Activated CD4-positive, CD25-positive, alpha-beta regulatory T cell (primary cell): Measurements from ENCODE around the gene ABCF1.
"Not testable (repeated sequence)": the region's sequence is repeated elsewhere in the genome, so short reads cannot be mapped to it uniquely, and the experiment has no call there.

Experiments
- DNase-seq, 4 experiments: peaks; one replicate each; lab custom pipeline; 2025; lab: John Stamatoyannopoulos, UW

ABCF1 gene

GRCh38 chr6:30571075-30571761 lies at the start of gene ABCF1:
Gene ABCF1 (plus strand): TSS chr6:30571442. CDS start chr6:30571488, 46 bp downstream.
- DNase-seq = peak; percentile 98 to 99 (median 99)

- DNase-seq = not testable (repeated sequence)
Observed at GRCh38 chr6:30521952-30522351, 49.3 kb upstream of the ABCF1 start.

GRCh38 chr6:30526444-30526843 lies 44.8 kb upstream of the ABCF1 start:
- DNase-seq = not testable (repeated sequence)

DNA sequence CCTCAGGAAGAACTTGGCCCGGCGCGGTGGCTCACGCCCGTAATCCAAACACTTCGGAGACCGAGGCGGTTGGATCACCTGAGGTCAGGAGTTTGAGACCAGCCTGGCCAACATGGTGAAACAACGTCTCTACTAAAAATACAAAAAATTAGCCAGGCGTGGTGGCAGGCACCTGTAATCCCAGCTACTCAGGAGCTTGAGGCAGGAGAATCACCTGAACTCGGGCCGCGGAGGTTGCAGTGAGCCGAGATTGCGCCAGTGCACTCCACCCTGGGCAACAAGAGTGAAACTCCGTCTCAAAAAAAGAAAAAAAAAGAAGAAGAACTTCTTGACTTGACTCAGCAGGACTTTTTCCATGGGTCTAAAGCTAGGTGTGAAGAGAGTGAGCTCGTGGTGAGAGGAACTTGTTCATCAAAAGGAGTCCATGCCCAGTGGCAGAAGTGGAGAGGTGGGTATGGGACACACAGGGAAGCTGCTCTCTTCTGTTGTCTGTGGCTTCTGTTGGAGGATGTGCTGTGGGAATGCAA lies 41.8 kb upstream of the ABCF1 start:
- peak in 1 of 4 experiments; percentile 19 for DNase-seq

GRCh38 chr6:30530014-30530413 lies 41.2 kb upstream of the ABCF1 start:
- no peak for DNase-seq

GRCh38 chr6:30533460-30534294 lies 37.6 kb upstream of the ABCF1 start:
- DNase-seq = no peak

DNA sequence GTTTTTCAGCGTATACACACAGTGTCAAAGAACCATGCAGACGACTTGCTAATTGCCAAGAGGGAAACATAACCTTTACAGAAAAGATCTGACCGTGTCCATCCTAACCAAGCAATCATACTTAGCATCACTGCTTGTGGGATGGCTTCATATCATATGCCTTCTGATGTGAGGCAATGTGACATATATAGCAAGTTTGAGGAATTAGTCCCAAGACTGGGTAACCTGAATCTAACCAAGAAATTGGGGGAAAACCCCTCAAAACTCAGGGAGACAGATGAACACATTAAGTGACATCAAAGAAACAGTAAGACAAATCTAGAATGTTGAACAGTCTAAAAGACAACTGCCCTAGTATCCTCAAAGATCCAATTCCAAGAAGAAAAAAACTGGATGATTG lies 33.3 kb upstream of the ABCF1 start:
- no peak for DNase-seq

DNA sequence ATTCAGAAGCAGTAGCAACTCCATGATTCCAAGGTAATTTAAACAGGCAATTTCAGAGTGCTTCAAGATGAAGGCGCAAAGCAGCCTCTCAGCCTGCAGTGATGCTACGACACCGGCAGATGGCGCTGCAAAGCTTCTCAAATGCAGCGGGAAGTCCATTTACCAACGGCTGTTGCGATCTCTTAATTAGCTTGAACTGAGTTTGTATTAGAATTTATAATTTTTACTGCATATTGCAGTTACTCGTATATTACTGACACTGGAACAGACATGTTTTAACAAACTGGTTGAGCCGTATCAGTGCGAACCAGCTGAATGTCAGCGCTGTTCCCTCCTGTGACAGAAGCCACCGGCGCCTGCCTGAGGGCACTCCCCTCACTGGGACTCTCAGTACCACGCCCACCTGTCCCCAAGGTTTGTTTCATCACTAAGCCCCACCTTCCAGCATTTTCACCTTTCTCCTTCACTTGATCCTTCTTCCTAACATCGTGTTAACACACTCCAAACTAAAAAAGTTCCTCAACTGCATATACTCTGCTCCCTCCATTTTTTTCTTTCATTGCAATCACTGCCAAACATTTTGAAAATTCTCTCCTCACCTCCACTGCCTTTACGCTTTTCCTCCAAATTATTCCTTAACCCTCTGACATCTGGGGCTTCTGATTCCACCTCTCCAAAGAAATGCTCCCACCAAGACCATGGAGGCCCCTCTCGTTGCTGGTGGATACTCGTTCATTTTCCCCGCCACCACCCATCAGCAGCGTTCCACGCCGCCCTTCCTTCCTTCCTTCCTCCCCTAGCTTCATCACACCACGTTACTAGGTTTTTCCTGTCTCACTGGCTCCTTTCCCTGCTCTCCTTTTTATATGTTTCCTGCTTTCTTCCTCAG lies 29.5 kb upstream of the ABCF1 start:
- peak; percentile 49 to 68 (median 56) for DNase-seq

- no peak for DNase-seq
Observed at GRCh38 chr6:30542404-30542725, 28.9 kb upstream of the ABCF1 start.

- DNase-seq = no peak
Observed at GRCh38 chr6:30542915-30543314, 28.3 kb upstream of the ABCF1 start.

DNA sequence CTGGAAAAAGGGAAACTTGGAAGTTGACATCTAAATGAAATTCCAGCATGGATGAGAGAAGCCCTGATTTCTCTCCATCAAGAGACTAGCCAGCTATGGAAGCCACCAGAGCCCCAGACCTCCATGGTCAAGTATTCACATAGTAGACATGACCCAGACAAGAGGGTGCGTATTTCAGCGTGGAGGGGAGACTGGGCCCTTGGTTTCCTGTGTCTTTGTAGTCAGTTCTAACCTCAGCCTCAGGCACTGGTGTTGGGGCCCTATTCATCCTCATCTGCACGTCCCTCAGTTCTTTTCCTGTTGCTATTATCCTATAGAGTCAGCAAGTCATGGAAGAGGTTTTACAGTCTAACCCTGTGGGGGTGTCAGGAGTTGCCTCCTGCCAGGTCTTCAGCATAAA lies 27.4 kb upstream of the ABCF1 start:
- no peak for DNase-seq

GRCh38 chr6:30544666-30545272 lies 26.5 kb upstream of the ABCF1 start:
- DNase-seq = no peak

DNA sequence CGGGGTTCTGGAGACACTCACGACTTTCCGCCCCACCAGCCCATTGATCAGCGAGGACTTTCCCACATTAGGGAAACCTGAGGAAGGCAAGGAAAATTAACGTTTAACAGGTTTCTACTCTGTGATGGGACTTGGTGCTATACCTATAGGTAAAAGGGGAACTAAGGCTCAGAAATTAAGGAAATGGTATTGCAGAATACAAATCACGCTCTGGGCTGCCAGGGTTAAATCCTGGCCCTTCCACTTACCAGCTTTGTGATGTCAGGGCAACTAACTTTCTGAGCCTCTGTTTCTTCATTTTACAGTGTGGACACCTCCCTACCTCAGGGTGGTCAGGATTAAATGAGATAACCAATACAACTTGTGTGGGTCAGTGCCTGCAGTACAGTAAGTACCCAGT lies 23.8 kb upstream of the ABCF1 start:
- no peak for DNase-seq

DNA sequence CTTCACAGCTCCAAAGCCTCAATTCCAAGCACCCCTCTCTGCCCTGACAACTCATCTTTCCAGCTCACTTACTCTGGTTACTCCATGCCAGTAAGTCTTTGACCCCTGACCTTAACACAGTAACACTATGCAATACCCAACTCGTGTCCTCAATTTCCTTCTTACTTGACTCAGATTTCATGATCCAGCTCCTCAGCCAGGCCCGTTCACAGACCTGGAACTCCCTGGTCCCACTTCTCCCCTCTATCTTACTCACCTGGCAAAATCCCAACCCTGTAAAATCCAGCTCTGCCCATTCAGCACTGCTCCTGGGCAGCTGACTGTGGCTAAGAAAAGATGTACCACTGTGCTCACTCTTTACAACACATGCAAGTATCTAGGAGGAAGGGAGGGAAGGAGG lies 22.9 kb upstream of the ABCF1 start:
- DNase-seq = no peak

GRCh38 chr6:30554404-30554803 lies 16.8 kb upstream of the ABCF1 start:
- DNase-seq = no peak

- DNase-seq = no peak
Observed at GRCh38 chr6:30554962-30555815, 16.1 kb upstream of the ABCF1 start.

- peak in 1 of 4 experiments; percentile 31 for DNase-seq
Observed at GRCh38 chr6:30555816-30556065, 15.5 kb upstream of the ABCF1 start.

DNA sequence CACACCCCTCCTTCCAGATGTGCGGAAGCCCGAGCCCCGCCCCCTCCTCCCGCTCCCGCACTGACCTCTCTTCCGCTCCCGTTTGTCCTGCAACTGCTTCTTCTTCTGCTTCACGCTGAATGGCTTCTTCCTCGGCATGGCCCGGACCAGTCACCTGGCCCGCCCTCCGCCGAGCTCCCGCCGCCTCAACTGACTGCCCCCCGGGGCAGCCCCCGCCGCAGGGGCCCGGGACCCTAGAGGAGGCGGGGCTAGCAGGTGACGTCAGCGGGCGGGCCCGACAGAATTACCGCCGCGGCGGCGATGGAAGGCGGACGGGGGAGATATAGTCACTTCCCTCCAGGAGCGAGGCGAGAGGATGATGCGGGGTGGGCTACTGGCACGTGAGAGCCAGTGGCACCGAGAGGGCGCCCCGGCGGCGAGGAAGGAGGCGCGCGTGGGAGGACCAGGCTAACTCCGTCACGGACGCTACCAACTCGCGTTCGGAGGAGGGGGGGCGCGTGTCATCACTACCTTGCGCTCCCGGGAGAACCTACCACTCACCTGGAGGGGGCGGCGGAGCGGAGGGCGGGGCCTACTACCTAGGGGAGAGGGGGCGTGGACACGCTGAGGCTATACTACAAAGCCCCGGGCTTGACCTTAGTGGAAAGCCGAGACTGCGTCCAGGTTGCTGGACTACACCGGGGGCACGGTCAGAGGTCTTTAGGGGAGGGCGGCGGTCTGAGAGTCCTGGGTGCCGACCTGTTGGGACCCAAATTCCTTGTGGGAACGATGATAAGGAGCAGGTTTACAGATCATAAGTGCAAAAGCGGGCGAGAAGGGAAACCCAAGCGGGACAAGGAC lies 15.0 kb upstream of the ABCF1 start, which contains the start of gene GNL1:
Gene GNL1 (minus strand): TSS at position 424 of the 840 bp plus-strand sequence. CDS start 286 bp downstream, at position 138.
- DNase-seq = peak; percentile 97 to 99 (median 98)

DNA sequence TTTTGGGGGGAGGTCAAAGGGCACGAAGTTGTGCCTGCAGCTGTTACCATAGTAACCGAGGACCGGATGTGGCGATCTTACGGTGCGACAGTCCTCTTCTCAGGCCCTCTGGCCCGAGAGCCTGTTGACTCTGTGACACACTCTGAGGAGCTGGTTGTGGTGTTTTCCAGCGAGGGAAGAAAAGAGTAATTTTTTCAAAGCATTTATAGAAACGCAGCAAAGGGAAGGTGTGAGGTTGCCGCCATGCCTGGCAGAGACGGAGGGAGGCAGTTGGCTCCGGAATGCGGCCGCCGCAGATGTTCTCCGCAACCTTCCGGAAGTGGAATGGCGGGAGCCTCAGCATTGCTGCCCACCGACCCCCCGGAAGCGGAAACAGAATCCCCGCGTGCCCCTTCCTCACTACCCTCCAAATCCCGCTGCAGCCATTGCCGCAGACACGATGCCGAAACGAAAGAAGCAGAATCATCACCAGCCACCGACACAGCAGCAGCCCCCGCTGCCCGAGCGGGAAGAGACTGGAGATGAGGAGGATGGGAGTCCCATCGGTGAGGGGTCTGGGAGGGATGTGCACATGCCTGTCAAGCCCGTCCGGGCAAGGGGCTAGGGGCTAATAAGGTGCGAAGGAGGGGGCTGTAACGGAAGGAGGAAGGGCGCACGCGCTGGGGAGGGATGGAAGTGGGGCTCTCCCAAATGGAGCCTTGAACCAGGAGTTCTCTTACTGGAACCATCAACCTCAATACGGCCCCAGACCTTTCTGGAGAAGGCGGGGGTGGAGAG lies 14.1 kb upstream of the ABCF1 start, which contains the start of gene PRR3:
Gene PRR3 (plus strand): TSS at position 390 of the 777 bp plus-strand sequence. CDS start 50 bp downstream, at position 440.
- peak; percentile 69 to 79 (median 76) for DNase-seq
